Fibroblast of villous mesenchyme (primary cell): Measurements from ENCODE around the gene GALE. TPM values are rescaled to one million over a fixed set of nuclear protein-coding genes. Genes with fewer than 3 reads are reported as not detected.

Experiments
- DNase-seq: peaks from one replicate; pipeline ENCODE4 v3.0.0-alpha.2; 2010; ENCODE audit warnings: low read depth
- H3K4me3 ChIP-seq: 2 replicates; pipeline ENCODE4 v1.5.1; 2011; ENCODE audit warnings: low read depth, mild to moderate bottlenecking, low read length
- total RNA-seq: library from RNA; depleted of rRNA; stranded (reverse); fragments of >200 nt; gene quantifications from 2 replicates; pipeline ENCODE4 v1.2.3, GENCODE V29; 2012
- TF ChIP-seq, protein P1 (sequence below): IDR thresholded peaks from 2 replicates; pipeline ENCODE4 v1.5.1; 2012; ENCODE audit warnings: low read depth, mild to moderate bottlenecking, low read length; ENCODE audit not compliant: insufficient read depth

GALE gene
- total RNA-seq, 1 donor: 31.5 TPM

DNA sequence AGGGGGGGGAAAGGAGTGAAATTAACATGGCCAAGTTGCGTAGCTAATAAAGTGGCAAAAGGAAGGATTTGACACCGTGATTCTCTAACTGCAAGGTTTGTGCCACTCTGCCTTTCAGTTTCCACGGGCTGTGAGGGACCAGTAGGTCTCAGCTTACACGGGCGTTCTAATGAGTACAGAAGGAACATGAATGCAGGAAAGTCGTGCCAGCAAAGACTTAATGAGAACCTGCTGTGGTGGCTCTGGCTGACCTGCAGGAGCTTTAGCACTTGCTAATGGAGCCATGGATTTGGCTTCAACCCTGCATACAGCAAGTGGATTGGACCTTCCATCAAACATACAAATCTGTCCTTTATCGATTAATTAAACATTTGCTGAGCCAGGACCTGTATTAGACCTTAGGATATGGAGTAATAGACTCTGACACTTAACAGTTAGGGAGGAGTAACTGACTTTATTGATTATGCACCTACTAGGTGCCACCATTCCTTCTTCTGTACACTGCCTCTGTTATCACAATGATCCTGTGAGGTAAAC is 37.4 kb downstream of the GALE start:
- TF ChIP-seq, protein P1, sequence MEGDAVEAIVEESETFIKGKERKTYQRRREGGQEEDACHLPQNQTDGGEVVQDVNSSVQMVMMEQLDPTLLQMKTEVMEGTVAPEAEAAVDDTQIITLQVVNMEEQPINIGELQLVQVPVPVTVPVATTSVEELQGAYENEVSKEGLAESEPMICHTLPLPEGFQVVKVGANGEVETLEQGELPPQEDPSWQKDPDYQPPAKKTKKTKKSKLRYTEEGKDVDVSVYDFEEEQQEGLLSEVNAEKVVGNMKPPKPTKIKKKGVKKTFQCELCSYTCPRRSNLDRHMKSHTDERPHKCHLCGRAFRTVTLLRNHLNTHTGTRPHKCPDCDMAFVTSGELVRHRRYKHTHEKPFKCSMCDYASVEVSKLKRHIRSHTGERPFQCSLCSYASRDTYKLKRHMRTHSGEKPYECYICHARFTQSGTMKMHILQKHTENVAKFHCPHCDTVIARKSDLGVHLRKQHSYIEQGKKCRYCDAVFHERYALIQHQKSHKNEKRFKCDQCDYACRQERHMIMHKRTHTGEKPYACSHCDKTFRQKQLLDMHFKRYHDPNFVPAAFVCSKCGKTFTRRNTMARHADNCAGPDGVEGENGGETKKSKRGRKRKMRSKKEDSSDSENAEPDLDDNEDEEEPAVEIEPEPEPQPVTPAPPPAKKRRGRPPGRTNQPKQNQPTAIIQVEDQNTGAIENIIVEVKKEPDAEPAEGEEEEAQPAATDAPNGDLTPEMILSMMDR: no peak
- H3K4me3 ChIP-seq: no peak overlapping the region
- no peak for DNase-seq

DNA sequence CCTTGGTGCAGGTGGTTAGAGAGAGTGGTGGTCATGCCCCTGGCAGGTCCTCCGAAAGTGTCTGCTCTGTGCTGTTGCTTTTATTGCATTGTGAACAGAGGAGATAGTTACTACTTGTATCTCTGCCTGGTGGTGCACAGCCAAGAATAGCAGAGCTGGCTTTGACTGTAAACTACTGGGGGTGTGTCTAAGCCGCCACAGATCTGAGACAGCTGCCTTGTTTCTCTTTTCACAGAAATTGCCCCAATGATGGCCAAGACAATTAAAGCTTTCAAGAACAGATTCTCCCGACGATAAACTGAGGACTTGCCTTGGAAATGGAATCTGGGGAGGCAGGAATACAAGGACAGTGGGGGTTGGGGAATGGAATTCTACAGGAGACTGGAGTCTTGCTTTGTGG is 41.3 kb downstream of the GALE start:
- no peak for DNase-seq
- H3K4me3 ChIP-seq: no peak overlapping the region
- TF ChIP-seq, protein P1: no peak

DNA sequence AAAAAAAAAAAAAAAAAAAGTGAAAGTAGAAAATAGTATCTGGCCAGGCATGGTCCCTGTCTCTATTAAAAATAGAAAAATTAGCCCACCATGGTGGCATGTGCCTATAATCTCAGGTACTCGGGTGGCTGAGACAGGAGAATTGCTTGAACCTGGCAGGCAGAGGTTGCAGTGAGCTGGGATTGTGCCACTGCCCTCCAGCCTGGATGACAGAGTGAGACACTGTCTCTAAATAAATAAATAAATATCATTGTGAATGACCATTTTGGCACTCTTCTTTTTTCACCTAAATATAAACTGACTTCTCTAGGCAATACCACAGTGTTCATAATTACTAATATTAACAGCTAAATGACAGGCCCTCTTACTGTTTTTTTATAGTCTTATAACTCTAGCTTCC is 42.7 kb downstream of the GALE start:
- no peak overlapping the region for H3K4me3 ChIP-seq
- DNase-seq: no peak
- TF ChIP-seq, protein P1: no peak

DNA sequence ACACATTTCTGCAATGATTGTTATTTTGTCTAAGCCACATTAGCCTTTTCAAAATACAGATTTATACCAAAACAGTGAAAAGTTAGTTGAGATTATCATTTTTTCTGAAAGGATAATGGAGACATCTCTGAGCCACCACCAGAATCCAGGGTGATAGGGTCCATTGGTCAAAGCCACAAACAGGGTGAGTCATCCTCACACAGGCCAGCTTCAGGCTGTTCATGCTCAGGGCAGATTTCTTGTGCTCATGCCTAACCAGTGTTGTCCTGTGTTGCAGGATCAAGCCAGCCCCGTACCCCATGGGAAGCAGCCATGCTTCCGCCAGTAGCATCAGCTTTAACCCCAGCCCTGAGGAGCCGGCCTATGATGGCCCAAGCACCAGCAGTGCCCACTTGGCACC is 43.9 kb downstream of the GALE start:
- TF ChIP-seq, protein P1: no peak
- DNase-seq: peak; percentile 41
- no peak overlapping the region for H3K4me3 ChIP-seq

DNA sequence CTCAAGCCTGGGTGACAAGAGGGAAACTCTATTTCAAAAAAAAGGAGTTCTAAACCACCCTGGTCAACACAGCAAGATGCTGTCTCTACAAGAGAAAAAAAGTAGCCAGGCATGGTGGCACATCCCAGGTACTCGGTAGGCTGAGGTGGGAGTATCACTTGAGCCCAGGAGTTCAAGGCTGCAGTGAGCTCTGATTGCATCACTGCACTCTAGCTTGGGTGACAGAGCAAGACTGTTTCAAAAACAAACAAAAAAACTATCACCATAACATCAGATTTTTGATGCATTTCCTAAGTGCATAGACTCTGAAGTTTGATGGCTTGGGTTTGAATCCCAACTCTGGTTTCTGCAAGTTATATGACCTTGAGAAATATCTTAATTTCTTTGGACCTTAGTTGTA is 47.6 kb downstream of the GALE start:
- TF ChIP-seq, protein P1: no peak
- H3K4me3 ChIP-seq: no peak overlapping the region
- DNase-seq: no peak

DNA sequence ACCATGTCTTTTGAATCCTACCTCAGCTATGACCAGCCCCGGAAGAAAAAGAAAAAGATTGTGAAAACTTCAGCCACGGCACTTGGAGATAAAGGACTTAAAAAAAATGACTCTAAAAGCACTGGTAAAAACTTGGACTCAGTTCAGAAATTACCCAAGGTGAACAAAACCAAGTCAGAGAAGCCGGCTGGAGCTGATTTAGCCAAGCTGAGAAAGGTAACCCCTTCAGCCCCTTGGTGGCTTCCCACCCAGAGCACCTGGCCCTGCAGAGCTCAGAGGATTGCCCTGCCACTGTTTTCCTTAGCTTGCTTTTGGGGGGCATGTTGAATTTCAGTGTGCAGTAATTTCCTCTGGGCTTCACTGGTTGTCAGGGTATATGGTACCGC is 48.7 kb downstream of the GALE start:
- TF ChIP-seq, protein P1: no peak
- DNase-seq: no peak
- H3K4me3 ChIP-seq: no peak overlapping the region
